GM12878 (cell line): ENCODE data around the gene WFDC11.

Experiments
- CEBPB ChIP-seq, 2 experiments: fragments of 150-350 bp in 1 of 2; IDR thresholded peaks; 2 replicates each; pipeline ENCODE4 v1.6.1; 2012 to 2014; ENCODE audit warnings: low read depth in 2 of 2, low read length in 2 of 2, borderline replicate concordance in 1 of 2, inconsistent platforms in 1 of 2
- CTCF ChIP-seq, 3 experiments: IDR thresholded peaks in 2 of 3; conservative IDR thresholded peaks in 1 of 3; 2 replicates each; pipeline ENCODE4 v1.5.1; 2011; ENCODE audit warnings: low read depth in 3 of 3, low read length in 3 of 3, mild to moderate bottlenecking in 3 of 3, control low read depth in 2 of 3, moderate library complexity in 2 of 3, inconsistent platforms in 1 of 3, mixed read lengths in 1 of 3; ENCODE audit not compliant: control insufficient read depth in 2 of 3, insufficient read depth in 1 of 3; ENCODE audit errors: extremely low read depth in 1 of 3
- IKZF2 ChIP-seq, 2 experiments: fragments of 450-650 bp; IDR thresholded peaks; 2 replicates each; pipeline ENCODE4 v1.6.1; 2017; ENCODE audit warnings: mild to moderate bottlenecking in 2 of 2, moderate library complexity in 2 of 2
- JUND ChIP-seq: IDR thresholded peaks from 2 replicates; pipeline ENCODE4 v1.6.1; 2012; ENCODE audit warnings: low read depth, mild to moderate bottlenecking, low read length, improper control_type of control experiment, moderate library complexity
- LARP7 ChIP-seq: fragments of 450-650 bp; IDR thresholded peaks from 2 replicates; pipeline ENCODE4 v1.6.1; 2017; ENCODE audit warnings: mild to moderate bottlenecking
- POU2F2 ChIP-seq: IDR thresholded peaks from 3 replicates; pipeline ENCODE4 v1.6.1; 2011; ENCODE audit warnings: low read depth, mild to moderate bottlenecking, low read length, borderline replicate concordance
- RELA ChIP-seq: fragments of 450-650 bp; IDR thresholded peaks from 2 replicates; pipeline ENCODE4 v1.8.0; 2014; ENCODE audit warnings: borderline replicate concordance; ENCODE audit not compliant: partially characterized antibody
- SMC3 ChIP-seq: IDR thresholded peaks from 2 replicates; pipeline ENCODE4 v1.6.1; 2011; ENCODE audit warnings: low read length, improper control_type of control experiment, borderline replicate concordance
- SP1 ChIP-seq: IDR thresholded peaks from one replicate; pipeline ENCODE4 v1.6.1; 2011; ENCODE audit warnings: low read depth, low read length
- SUPT20H ChIP-seq: IDR thresholded peaks from 2 replicates; pipeline ENCODE4 v1.6.1; 2011; ENCODE audit warnings: low read depth, mild to moderate bottlenecking, low read length, moderate library complexity, borderline replicate concordance; ENCODE audit not compliant: control insufficient read depth
- ZNF217 ChIP-seq: fragments of 450-650 bp; IDR thresholded peaks from 2 replicates; pipeline ENCODE4 v1.6.1; 2017; ENCODE audit warnings: antibody characterized with exemption, mild to moderate bottlenecking
- ZNF24 ChIP-seq: fragments of 450-650 bp; IDR thresholded peaks from 2 replicates; pipeline ENCODE4 v1.6.1; 2017; ENCODE audit warnings: antibody characterized with exemption, mild to moderate bottlenecking

GRCh38 chr20:45695496-45695895, 25.5 kb upstream of the WFDC11 start:
- TF ChIP-seq SMC3 (no peak), CTCF (IDR thresholded peaks at IDR 0.05 in 2 of 3, conservative IDR thresholded peaks at IDR 0.05 in 1 of 3; ENCODE audit: control insufficient read depth in 2 of 3, extremely low read depth in 1 of 3, insufficient read depth in 1 of 3, low read depth in 3 of 3, low read length in 3 of 3) (no peak), ZNF217 (no peak), LARP7 (no peak), RELA (no peak), JUND (no peak), IKZF2 (IDR thresholded peaks at IDR 0.05) (no peak), ZNF24 (no peak), POU2F2 (no peak), SP1 (no peak), CEBPB (IDR thresholded peaks at IDR 0.05; ENCODE audit: borderline replicate concordance in 1 of 2, low read depth in 2 of 2, low read length in 2 of 2) (no peak), SUPT20H (no peak)
